Measurements from ENCODE around the gene MTF1.
A peak's percentile ranks its signal among the peaks of the same experiment; 100 is the strongest.

Gene MTF1

GRCh38 chr1:37825506-37825905 is 33.9 kb downstream of the MTF1 start:
- DNase-seq = no peak

DNA sequence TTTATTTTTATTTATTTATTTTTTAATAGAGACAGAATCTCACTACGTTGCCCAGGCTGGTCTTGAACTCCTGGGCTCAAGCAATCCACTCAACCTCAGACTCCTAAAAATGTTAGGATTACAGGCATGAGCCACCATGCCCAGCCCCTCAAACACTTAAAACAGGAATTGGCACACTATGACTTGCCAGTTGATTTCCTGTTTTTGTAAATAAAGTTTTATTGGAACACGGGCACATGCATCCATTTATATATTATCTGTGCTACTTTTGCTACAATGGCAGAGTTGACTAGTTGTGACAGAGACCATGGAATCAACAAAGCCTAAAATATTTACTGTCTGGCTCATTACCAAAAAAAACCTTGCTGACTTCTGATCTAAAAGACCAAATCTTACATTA is 35.4 kb downstream of the MTF1 start:
- no peak for DNase-seq

GRCh38 chr1:37822906-37823815 is 36.2 kb downstream of the MTF1 start:
- no peak for DNase-seq

- DNase-seq = no peak
Observed at GRCh38 chr1:37821481-37821880, 37.9 kb downstream of the MTF1 start.

DNA sequence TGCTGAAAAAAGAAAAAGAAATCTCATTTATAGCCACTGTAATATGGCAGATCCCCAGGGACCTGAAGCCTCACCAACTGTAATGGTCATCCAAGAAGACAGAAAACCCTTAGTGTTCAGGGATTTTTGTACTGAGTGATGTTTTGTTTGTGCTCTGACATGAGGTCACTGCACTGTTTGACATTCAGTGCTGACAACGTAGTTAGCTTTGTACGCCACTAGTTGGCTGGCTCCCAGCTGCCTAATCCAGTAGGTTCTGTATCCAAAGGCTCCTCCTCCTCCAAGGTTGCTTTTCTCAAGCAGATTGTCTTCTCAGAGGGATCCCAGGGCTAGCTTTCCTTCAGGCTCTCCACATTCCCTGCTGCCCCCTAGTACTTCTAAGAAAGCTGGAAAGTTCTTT is 41.9 kb downstream of the MTF1 start:
- DNase-seq = no peak

DNA sequence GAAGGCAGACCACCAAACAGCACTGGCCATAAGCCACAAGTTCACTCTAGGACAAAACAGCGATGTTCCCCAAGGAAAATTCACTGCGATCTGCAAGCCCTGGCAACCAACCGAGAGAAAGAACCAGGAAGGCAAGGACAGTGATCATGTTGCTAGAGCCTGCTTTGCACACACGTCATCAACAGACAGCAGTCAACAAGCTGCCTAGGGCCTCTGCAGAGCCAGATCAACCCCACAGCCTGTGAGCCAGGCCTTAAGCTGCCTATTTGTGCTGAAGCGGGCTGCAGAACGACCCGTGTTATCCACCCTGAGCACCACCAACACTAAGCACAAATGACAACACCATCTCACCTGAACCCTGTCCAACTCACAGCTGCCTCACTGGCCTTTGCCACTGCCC is 45.1 kb downstream of the MTF1 start:
- peak; percentile 93 for DNase-seq

- DNase-seq = peak; percentile 88
Observed at GRCh38 chr1:37813529-37814145, 45.8 kb downstream of the MTF1 start.

- peak; percentile 87 for DNase-seq
Observed at GRCh38 chr1:37811027-37811655, 48.3 kb downstream of the MTF1 start.

DNA sequence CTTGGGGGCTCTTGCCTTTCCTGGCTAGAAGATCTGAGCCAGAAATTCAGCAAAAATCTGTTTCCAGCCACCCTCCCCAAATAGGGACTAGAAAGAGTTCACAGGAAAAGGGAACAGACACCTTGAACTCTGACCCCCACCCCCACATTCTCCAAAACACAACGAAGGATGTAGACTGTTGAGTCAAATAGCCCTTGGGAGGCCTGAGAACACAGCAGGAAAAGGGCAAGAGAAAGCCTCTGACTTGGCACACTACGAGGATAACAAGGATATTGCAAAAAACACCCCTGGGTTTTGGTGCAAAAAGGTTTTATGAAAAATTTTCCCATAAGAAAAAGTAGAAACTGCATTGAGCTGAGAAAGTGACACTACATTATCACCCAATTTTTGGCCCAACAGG is 49.5 kb downstream of the MTF1 start:
- DNase-seq = no peak

GRCh38 chr1:37808369-37809319 is 50.7 kb downstream of the MTF1 start:
- DNase-seq = peak; percentile 81

- DNase-seq = peak; percentile 97
Observed at GRCh38 chr1:37807555-37808368, 51.6 kb downstream of the MTF1 start, which contains the start of the genes C1orf122 and YRDC. TSS of gene C1orf122 (plus strand) at chr1:37807790. CDS start at chr1:37808405, 615 bp downstream. TSS of gene YRDC (minus strand) at chr1:37808208. CDS start at chr1:37808180, 28 bp downstream.

GRCh38 chr1:37807220-37807554 is 52.2 kb downstream of the MTF1 start:
- no peak for DNase-seq

DNA sequence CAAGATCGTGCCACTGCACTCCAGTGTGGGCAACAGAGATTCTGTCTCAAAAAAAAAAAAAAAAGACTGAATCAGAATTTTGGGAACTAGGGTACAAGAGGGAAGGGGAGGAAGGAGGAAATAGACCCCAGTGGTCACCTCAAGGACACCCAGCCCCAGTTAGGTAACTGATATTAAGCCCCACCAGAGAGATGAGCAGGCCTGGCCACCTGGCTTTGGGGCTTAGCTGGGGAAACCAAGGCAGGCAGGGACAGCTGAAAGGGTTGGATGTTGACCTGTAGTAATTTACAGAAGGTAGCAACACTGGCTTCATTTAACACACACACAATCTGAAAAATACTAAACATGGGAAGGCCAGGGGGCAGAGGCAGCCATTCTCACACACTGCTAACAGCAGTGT is 57.0 kb downstream of the MTF1 start:
- DNase-seq = no peak

- DNase-seq = no peak
Observed at GRCh38 chr1:37797750-37798345, 61.5 kb downstream of the MTF1 start.

GRCh38 chr1:37795340-37796125 is 63.9 kb downstream of the MTF1 start:
- peak; percentile 54 for DNase-seq

DNA sequence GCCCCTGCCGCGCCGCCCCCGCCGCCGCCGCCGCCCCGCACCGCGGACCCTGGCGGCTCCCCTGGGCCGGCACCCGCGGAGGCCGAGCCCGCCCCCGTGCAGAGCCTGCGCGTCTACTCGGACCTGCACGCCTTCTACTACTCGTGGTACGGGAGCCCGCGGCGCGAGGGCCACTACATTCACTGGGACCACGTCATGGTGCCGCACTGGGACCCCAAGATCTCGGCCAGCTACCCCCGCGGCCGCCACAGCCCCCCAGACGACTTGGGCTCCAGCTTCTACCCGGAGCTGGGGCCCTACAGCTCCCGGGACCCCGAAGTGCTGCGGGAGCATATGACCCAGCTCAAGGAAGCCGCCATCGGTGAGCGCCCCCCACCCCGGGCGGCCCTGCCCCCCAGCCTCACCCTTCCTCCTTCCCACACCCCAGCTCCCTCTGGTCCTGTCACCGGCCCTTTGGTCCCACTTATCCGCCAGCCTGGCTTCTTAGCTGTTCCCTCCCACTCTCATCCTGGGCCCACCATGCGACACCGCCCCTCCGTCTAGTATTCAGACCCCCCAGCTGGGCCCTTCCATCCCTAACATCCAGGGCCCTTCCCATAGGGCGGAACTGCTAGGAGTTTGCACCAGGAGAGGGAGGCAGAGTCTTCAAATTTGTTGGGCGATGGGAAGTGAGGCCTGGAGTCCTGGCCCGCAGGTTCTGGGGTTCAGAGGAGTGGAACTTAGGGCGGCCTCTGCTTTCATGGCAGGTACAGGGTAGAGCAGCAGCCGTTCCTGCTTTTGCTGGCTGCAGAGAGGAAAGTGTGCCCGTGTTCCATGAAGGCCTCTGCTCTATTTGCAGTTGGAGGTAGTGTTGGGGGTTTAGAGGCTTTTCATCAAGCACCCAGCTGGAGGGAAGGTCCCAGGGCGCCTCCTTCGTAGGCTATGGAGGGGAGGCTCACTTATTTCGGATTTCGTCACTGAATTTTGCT is 64.7 kb downstream of the MTF1 start:
- DNase-seq = peak; percentile 52

GRCh38 chr1:37793773-37794371 is 65.5 kb downstream of the MTF1 start, which contains the start of gene MANEAL:
TSS of gene MANEAL (plus strand) at chr1:37793847. CDS start at chr1:37794183, 336 bp downstream.
- peak; percentile 80 for DNase-seq

DNA sequence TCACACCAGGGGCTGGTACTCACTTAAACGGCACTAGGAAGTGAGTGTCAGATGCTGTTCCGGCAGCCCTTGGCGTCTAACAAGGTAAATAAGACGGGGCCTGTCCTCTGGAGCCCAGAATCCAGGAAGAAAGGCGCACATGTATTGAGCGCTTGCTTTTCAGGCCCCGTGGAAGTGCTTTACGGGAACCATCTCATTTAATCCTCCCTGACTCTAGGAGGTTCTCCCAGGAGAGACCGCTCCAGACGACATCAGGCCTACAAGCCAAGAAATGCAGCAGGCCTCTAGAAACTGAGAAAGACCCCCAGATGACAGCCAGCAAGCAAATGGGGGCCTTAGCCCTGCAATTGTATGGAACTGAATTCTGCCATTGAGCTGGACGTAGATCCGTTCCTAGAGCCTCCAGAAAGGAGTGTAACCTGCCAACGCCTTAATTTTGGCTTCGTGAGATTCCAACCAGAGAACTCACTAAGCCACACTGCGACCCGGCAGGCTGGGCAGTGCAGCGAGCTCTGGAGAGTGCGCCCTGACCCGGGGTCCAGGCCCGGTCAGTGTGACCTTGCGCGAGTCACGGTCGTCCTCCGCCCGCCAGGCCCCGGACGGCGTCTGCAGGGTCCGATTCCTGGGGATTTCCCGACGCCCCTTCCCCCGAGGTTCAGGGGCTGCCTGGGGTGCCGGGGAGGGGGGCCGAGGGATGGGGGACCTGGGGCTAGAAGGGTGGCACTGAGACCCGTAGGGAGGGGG is 66.3 kb downstream of the MTF1 start:
- DNase-seq = no peak
